Measurements from ENCODE around the gene MIPOL1.

Gene MIPOL1

GRCh38 chr14:37584211-37585100 lies 386.7 kb downstream of the MIPOL1 start:
- DNase-seq (ENCODE audit: low read depth in 1 of 2, low spot score in 1 of 2), result no peak

DNA sequence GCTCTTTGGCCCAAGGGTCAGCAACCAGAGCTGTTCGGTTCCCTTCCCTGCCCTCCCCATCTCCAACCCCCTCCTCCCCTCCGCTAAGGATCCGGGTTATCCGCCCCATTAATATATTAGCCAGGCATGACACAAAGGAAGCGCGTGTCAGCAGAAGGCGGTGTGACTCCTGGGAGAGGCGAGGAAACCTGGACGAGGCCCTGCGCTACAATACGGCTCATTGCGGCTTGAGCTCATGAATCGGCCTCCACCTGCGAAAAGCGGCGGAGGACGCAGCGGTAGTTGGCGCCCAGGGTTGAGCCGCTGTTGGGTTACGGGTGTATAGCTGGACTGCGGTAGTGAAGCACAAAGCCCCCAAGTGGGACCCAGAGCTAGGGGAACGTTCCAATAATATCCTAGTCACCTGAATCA lies 387.4 kb downstream of the MIPOL1 start:
- DNase-seq (ENCODE audit: low read depth in 1 of 2, low spot score in 1 of 2), result no peak

DNA sequence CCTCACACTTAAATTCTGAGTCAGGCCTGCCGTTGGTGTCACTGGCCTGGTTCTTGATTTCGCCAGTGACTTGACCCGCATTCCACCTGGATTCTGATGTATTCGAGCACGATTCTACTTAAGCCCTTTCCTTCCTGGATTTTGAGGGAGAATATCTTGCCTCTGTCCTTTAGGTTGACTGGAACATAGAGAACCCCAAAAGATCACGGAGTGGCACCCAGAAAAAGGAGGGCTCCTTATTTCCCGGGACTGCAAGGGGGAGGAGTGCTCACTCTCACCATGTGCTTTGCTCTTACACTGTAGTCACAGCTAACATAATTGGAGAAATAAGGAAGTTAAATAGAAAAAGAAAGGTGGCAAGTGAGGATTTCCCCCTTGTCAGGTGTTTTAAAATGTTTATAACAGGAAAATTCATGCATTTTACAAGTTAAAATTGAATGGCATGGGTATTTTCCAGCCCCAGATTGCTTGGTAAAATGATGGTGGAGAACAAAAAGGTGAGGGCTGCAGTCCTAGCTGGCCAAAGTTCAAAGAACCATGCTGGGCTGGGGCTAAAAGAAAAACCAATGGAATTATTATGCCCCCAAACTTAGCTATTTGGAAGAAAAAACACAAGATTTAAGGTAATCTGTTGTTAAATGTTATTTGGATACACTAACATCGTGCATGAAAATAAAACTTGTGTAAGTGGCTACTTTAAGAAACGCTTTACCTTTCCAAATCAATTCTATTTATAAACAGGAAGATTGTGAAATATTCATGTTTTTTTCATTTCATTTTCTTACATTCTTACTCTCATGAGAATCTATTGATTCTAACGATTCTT lies 388.4 kb downstream of the MIPOL1 start:
- no peak for DNase-seq (ENCODE audit: low read depth in 1 of 2, low spot score in 1 of 2)

DNA sequence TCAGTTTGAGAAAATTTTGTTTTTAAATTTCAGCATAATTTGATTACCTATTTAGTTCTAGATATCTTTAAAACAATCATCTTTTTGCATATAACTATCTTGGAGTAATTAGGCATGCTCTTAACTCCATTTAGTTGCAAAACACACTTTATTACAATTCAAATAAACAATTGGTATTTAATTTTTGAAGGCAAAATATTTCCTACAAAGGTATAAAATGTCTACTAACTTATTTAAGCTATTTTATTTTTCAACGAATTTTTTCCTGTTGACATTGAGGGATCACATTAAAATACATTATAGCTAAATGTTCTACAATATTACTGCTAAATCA lies 389.0 kb downstream of the MIPOL1 start:
- DNase-seq (ENCODE audit: low read depth in 1 of 2, low spot score in 1 of 2), result no peak

DNA sequence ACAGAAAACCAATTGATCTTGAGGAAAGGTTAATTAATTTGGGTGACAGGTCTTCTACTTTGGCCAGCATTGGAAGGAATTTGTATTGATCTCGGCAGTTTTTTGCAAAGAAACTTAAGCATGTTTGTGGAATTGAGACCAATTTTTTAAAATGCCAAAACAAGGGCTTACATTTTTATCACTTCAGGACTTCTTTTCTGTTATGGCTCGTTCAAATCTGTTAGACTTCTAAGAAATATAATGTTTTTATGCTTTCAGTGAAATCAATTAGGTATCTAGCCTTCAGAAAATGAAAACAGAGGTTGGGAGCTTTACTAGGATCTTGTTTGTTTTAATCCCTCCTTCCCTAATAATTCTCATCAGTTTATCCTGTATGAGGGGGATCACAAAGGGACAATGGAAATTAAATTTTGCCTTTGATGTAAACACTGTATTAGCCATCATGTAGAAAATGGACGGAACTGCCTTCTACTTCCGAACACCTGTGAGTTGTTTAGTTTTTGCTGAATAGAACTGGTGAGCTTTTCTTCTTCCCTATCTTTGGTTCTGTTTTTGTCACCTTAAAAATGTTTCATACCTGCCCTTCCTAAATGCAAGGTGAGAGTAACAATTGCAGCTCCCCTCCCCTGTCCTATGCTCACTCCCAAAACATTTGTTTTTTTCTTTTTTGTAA lies 389.5 kb downstream of the MIPOL1 start:
- no peak for DNase-seq (ENCODE audit: low read depth in 1 of 2, low spot score in 1 of 2)

- no peak for DNase-seq (ENCODE audit: low read depth in 1 of 2, low spot score in 1 of 2)
These were observed 390.3 kb downstream of the MIPOL1 start for GRCh38 chr14:37587881-37588666.

- no peak for DNase-seq (ENCODE audit: low read depth in 1 of 2, low spot score in 1 of 2)
These were observed 390.9 kb downstream of the MIPOL1 start for GRCh38 chr14:37588667-37588955.

DNA sequence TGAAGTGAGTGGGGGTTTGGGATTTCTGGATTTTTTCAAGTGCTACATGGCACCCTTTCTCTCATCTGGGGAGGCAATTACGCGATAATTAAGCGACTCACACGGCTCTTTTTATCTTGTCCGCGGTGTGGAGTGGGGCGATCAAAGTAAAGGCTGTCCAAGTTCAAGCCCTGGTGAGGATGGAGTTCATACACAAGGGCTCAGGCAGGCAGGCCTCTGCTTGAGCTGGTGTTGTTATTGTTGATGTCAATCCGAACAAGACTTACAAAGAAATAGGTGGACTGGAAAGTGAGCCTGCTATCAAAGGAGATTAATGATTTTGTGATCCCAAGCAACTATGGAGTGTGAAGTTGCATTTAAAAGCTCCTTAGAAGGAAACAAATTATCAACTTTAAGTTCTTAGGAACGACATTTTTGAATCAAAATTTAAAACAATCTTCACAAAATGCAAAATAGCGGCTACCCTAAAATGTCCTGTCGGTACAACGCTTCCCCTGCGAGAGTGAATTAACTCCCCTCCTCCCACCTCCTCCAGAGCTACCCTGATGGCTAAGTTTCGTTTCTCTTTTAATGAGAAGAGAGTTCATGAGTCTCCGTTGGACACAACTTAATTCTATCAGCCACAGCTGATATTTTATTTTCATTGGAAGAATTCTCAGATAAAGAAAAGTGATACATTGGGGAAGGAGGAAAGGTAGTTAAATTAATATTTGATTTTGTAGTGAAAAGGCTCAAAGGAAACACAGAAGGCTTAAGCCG lies 391.4 kb downstream of the MIPOL1 start:
- no peak for DNase-seq (ENCODE audit: low read depth in 1 of 2, low spot score in 1 of 2)

DNA sequence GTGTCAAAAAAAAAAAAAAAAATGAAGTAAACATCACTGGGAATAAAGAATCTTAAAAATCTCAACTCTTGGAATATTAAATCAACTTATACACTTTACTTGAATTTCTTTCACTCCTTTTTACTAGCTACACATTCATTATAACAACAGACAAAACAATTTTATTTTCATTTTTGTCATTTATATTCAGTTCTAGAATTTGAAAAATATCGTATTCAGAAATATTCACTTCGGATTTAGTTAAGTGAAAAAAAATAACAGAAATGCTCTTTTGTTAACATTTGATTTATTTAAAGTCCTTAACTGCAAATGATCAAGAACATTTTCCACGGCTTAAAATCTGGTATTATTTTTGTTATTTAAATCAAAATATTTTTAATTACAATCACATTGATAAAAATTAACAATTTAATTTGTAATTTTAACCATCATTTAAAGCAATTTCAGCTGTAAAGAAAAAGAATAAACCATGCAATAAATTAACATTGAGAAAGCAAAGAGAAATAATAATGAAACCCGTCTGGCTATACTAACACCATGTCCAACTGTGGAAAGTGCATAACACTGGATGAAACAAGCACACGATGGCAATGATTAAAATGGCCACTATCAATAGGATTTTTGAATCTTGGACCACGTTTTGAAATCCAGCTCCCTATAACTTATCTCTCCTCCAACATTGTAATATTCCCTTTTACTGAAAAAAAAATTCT lies 392.1 kb downstream of the MIPOL1 start:
- DNase-seq (ENCODE audit: low read depth in 1 of 2, low spot score in 1 of 2), result no peak

DNA sequence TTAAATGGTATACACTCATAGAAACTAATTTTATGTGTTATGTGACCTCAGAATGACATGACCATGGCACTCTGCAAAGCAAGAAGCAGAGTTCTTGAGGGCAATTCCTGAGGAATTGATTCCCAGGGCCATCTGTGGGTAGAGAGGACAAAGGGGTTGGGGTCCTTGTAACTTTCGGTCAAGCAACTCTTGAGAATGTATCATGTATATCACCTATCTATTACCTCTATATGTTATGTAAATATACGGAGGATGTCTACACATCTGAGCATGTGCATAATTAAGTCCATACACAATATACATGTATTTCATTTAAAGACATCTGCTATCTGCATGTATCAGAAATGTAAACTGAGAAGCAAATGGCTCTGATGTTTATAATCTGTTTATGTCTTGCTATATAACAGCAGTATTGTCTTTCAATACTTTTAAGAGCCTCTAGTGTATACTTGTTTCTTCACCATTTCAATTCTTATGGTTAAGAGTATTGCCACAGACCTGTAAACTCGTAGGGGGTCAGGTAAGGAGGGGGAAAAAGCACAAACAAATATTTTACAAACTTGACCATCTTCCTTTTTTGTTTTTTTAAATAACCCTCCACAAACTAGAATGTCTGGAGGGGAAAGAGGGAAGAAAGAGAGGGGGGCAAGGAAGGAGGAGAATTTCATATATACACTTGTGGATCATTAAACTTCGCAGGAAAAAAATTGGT lies 392.8 kb downstream of the MIPOL1 start:
- DNase-seq (ENCODE audit: low read depth in 1 of 2, low spot score in 1 of 2), result no peak

- no peak for DNase-seq (ENCODE audit: low read depth in 1 of 2, low spot score in 1 of 2)
These were observed 393.7 kb downstream of the MIPOL1 start for GRCh38 chr14:37591311-37591940.

DNA sequence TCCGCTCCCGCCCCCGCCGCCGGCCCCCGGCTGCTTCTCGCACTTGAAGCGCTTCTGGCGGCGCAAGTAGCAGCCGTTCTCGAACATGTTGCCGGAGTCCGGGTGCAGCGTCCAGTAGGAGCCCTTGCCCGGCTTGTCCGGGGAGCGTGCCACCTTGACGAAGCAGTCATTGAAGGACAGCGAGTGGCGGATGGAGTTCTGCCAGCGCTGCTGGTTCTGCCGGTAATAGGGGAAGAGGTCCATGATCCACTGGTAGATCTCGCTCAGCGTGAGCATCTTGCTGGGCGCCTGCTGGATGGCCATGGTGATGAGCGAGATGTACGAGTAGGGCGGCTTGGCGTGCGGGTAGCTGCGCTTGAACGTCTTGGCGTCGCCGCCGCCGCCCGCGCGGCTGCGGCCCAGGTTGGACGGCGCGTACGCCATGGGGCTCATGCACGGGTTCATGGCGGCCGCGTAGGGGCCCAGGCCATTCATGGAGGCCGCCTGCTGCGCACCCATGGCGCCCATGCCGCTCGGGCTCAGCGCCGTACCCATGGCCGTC lies 394.3 kb downstream of the MIPOL1 start:
- no peak for DNase-seq (ENCODE audit: low read depth in 1 of 2, low spot score in 1 of 2)

GRCh38 chr14:37592482-37593408 lies 395.0 kb downstream of the MIPOL1 start:
- no peak for DNase-seq (ENCODE audit: low read depth in 1 of 2, low spot score in 1 of 2)

DNA sequence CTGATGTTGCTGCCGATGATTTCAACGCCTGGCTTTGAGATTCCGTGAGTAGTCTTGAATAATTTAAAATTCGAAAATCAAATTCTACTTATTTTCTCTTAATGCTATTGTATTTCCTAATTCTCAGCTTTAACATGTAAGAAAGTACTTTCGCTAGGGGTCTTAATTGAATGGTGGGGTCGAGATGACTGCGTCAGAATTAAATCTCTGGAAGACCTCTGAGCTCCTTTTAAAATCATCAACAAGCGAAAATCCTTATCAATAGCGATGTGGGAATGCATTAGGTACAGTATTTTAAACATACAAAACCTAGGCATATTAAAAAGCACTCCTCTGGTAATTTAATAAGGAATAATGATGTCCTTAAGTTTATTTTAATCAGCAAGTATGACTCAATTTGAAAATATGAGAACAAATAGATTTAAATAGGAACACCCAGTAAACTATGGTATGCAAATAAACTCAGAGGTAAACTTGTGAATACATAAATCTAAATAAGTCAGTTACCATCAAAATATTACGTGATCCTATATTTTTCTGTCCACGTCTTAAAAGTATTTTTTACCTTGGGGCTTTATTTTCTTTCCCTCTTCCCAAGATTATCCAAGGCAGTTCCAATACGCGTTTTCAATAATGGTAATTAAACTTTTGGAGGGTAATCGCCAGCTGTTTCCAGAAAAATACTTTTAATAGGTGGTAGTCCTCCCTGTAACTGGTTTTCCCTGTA lies 395.9 kb downstream of the MIPOL1 start:
- DNase-seq (ENCODE audit: low read depth in 1 of 2, low spot score in 1 of 2), result no peak

DNA sequence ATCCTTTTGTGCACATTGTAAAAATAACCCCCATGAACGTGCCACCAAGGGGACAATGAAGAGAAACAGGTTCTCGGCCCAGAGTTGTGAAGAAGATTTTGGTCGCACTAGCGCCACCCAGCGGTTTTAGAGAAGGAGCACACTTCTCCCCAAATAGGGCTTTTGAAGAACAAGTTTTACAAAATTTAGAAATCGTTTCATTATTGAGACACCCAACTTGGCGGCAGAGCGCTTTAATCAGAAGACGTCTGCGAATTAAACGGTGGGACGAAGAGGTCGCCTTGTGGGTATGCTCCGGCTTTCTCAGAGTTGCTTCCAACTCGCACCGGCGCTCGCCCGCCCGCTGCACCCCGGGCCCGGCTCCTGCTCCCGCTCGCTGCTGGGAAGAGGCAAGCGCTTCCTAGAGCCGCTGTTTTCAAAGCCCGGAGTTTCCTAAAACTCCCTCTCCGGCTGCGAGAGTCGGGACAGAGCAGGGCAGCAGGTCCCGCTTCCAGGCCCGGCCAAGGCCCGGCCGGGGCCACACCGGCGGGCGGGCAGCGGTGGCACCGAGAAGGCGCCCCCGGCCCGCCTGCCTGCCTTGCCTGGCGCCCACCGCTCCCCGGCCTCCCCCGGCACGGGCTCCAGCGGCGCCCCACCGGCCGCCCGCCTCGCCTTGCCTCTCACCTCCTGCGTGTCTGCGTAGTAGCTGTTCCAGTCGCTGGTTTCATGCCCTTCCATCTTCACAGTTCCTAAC lies 396.7 kb downstream of the MIPOL1 start:
- DNase-seq (ENCODE audit: low read depth in 1 of 2, low spot score in 1 of 2), result no peak

All from activated CD4-positive, alpha-beta T cell treated with anti-CD3 and anti-CD28 coated beads, Interleukin-2, amount 50 U/mL, for 24 hours (primary cell).